ENCODE results near the gene ILF2.
"Not testable (repeated sequence)": the region's sequence is repeated elsewhere in the genome, so short reads cannot be mapped to it uniquely, and the experiment has no call there.

ILF2 gene

GRCh38 chr1:153670859-153671627 is at the start of gene ILF2:
TSS of gene ILF2 (minus strand) at chr1:153670993. CDS start at chr1:153670922, 71 bp downstream.
- DNase-seq = peak; percentile 100

GRCh38 chr1:153717330-153717729 is 46.5 kb upstream of the ILF2 start:
- DNase-seq = no peak

DNA sequence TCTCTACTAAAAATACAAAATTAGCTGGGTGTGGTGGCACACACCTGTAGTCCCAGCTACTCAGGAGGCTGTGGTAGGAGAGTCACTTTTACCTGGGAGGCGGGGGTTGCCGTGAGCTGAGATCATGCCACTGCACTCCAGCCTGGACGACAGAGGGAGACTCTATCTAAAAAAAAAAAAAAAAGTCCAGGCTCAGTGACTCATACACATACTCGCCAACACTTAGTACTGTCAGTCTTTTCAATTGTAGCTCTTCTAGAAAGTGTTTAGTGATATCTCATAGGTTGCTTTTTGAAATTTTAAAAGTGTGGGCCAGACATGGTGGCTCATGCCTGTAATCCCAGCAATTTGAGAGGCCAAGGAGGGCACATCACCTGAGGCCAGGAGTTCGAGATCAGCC is 45.4 kb upstream of the ILF2 start:
- not testable (repeated sequence) for DNase-seq

- no peak for DNase-seq
These were observed 40.2 kb upstream of the ILF2 start for GRCh38 chr1:153711026-153711425.

GRCh38 chr1:153705484-153705883 is 34.7 kb upstream of the ILF2 start:
- DNase-seq = no peak

DNA sequence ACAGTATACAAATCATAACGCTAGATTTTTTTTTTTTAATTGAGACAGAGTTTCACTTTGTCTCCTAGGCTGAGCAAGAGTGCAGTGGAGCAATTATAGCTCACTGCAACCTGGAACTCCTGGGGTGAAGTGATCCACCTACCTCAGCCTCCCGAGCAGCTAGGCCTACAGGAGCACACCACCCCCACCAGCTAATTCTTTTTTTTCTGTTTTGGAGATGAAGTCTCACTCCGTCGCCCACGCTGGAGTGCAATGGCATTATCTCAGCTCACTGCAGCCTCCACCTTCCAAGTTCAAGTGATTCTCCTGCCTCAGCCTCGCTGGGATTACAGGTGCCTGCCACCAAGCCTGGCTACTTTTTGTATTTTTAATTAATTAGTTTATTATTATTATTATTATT is 29.0 kb upstream of the ILF2 start:
- DNase-seq = no peak

GRCh38 chr1:153698923-153699714 is 28.3 kb upstream of the ILF2 start:
- DNase-seq = no peak

DNA sequence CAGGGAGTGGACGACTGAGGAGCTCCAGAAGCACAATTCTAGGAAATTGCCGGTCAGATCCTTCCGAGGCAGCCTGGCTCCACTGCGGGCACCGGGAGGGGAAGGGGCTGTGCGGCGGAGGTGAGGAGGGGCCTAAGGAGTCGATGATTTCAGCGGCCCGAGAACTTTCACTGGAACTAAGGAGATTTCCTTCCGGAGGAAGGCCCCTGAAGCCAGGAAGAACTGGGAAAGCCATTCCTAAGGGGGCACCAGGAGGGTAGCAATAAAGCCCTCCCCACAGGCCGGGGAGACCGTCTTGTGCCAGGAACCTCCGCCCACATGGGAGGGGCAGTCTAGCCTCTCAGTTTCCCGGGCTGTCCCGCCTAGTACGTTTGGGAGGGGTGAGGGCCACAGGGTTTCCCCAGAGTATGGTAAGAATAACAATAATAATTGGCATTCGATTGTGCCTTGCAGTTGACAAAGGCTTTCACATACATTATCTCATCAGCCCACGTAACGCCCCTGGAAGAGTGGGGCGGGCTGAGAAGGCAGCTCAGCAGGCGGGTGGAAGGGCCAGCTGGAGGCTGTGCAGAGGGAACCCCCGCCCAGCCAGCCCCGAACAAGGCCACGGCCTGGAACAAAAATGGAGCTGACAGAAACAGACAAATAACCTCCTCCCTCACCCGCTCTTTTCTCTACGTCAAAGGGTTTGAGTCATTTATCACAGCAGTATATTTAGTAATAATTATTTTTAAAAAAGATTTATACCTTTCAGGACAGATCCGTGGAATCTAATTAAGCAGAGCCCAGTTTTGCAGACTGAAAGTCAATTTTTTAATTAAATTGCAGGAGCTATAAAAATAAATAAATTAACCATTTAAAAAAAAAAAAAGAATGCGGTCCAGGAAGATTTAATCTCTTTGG is 27.5 kb upstream of the ILF2 start:
- no peak for DNase-seq

- DNase-seq = no peak
These were observed 26.6 kb upstream of the ILF2 start for GRCh38 chr1:153697191-153698019.

DNA sequence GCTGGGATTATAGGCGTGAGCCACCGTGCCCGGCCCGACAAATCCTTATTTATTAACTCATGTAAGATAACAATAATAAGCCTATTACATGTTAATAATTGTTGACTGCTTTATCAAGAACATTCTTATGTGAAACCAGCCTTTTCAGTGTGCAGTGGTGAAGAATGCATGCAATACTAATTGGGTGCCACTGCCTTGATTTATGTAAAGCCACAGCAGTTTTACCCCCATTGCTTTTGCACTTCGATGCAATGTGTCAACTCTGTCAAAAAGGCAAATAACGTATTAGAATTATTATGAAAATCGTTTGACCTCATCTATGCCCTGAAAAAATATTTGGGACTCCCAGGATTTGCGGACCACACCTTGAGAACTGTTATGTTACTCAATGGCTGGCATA is 25.9 kb upstream of the ILF2 start:
- DNase-seq = no peak

GRCh38 chr1:153693466-153693865 is 22.7 kb upstream of the ILF2 start:
- DNase-seq = no peak

GRCh38 chr1:153688736-153689328 is 18.0 kb upstream of the ILF2 start:
- DNase-seq = no peak

DNA sequence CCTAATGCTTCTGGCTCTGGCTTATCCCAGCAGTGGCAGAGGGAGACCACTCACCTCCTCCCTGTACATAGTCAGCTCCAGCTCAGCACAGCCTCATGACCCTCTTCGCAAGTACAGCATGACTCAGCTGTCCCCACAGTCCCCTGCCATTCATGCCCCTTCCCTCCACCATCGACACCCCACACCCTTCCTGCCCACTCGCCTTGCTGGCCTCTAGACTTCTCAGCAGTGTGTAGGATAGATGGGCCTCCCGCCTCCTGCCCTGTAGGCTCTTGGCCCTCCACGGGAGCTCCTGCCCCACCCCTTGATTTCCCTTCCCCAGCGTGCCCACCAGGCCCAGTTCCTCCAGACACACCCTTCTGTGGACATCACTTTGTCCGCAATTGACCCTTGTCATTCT is 17.5 kb upstream of the ILF2 start:
- DNase-seq = no peak

- no peak for DNase-seq
These were observed 16.7 kb upstream of the ILF2 start for GRCh38 chr1:153687346-153688125.

- no peak for DNase-seq
These were observed 14.9 kb upstream of the ILF2 start for GRCh38 chr1:153685544-153686340.

DNA sequence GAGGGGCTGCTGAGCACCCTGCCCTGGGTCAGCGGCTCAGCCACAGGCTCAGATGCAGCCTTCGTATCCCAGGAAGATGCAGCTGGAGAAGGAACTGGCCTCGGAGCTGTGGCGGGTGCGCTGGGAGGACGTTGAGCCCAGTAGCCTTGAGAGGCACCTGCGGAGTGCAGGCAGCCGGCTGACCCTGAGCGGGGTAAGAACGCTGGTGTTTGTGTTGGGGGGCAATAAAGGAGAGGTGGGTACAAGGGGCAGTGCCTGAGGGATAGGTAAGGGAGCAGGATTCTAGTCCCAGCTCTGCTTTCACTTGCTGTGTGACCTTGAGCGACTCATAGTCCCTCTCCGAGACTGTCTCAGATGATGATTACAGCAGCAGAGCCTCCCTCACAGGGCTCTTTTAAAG is 14.1 kb upstream of the ILF2 start:
- no peak for DNase-seq

DNA sequence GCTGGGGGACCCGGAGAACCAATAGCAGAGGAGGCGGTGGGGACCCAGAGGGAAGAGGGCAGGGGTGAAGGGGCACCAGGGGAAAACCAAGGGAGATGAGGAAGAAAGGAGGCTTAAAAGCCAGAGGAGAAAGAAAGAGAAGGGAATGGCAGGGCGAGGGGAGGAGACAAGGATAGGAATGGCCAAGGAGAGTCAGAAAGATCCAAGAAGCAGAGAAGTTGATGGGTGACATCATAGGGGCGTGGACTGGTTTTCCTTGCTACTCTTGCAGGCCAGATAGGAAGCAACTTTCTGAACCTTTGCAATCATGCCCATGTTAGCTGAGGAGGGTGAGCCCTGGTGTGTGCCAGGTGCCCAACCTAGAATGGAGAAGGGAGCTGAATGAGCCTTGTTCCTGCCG is 13.1 kb upstream of the ILF2 start:
- DNase-seq = no peak

DNA sequence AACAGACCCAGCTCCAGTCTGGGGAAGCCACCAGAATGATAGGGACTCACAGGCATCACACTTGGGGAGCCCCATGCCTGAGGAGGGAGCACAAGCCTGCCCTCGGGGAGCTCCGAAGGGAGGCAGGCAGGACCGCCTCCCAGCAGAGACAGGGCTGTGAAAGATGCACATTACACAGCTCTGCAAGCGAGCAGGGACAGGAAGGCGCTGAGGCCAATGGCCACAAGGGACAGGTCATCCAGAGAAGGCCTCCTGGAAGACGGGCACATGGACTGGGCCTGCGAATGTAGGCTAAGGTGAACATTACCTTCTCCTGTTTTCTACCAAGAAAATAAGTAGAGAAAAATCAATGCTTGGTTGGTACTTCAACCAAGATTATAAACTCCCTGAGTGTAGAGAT is 11.9 kb upstream of the ILF2 start:
- DNase-seq = no peak

DNA sequence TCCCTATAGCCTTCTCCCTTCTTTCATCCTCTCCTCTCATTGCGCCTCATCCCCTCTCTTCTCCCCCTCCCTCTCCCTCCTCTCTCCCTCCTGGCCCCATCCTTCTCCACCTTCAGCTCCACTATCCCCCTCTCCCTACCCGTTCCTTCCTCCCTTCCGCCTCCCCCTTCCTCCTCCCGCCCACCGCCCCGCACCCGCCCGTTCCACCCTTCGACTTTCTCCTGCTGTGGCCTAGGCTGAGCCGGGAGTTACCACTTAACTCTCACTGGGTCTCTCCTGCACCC is 9.3 kb upstream of the ILF2 start:
- DNase-seq = no peak

- DNase-seq = peak; percentile 18
These were observed 8.7 kb upstream of the ILF2 start for GRCh38 chr1:153679337-153680119.
